Suprapubic skin (tissue), 4 donors: ENCODE results near the gene MYADML2.

Source experiments
- EP300 ChIP-seq: sonication (generic); formaldehyde crosslinking; IDR thresholded peaks from one replicate; pipeline ENCODE4 v1.6.1; 2017; ENCODE audit warnings: antibody characterized with exemption
- POLR2A ChIP-seq, 2 donors: fragments of 450-650 bp; IDR thresholded peaks; one replicate each; pipeline ENCODE4 v1.6.1; 2017; ENCODE audit warnings: antibody characterized with exemption in 2 of 2, mild to moderate bottlenecking in 2 of 2, moderate library complexity in 2 of 2
- POLR2AphosphoS5 ChIP-seq, 3 donors: sonication (generic); formaldehyde crosslinking; IDR thresholded peaks; one replicate each; pipeline ENCODE4 v1.6.1; 2017; ENCODE audit warnings: antibody characterized with exemption in 3 of 3
- TF ChIP-seq, protein P1 (sequence below), 2 donors: fragments of 200-600 bp in 1 of 2; fragments of 450-650 bp in 1 of 2; sonication (generic) in 1 of 2; IDR thresholded peaks; one replicate each; pipeline ENCODE4 v1.5.1; 2016 to 2019; ENCODE audit warnings: antibody characterized with exemption in 2 of 2, mild to moderate bottlenecking in 1 of 2, moderate library complexity in 1 of 2

DNA sequence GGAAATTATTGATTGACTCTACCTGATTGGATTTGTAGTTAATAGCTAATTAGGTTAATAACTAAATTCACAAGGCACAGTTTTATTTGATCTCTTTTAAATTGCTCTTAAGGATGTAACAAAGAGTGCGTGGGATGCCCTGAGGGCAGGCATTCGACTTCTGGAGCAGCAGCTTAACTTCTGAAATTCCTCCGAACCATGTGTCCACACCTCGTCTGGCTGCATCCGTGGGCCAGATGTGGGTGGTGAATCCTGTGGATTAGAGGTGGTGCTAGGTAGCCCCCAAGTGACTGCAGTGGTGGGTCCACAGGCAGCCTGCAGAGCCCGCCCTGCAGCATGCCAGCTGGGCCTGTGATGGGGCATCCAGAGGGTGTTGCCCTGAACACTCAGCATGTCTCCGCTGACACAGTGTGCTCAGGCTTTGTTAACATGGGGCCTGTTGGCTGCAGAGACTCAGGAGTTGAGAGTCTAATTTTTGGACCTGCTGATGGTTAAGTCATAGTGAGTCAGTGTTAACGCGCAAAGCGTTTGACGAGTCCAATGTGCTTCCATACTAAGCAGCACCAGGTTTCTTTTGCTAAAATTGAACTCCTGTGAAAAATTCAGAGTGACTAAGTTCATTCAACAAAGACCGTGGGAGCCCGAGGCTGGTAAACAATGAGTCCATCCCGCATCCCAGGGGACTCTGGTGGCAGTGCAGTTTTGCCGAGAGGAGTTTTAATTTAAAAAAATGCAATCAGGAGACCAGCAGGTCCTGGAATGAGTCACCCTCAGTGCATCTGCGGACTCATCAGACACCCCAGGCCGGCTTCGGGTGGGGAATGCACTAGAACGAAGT, 48.8 kb downstream of the MYADML2 start:
- TF ChIP-seq POLR2A (IDR thresholded peaks at IDR 0.05) (no peak), EP300 (no peak), POLR2AphosphoS5 (IDR thresholded peaks at IDR 0.05) (no peak)
- TF ChIP-seq, protein P1, sequence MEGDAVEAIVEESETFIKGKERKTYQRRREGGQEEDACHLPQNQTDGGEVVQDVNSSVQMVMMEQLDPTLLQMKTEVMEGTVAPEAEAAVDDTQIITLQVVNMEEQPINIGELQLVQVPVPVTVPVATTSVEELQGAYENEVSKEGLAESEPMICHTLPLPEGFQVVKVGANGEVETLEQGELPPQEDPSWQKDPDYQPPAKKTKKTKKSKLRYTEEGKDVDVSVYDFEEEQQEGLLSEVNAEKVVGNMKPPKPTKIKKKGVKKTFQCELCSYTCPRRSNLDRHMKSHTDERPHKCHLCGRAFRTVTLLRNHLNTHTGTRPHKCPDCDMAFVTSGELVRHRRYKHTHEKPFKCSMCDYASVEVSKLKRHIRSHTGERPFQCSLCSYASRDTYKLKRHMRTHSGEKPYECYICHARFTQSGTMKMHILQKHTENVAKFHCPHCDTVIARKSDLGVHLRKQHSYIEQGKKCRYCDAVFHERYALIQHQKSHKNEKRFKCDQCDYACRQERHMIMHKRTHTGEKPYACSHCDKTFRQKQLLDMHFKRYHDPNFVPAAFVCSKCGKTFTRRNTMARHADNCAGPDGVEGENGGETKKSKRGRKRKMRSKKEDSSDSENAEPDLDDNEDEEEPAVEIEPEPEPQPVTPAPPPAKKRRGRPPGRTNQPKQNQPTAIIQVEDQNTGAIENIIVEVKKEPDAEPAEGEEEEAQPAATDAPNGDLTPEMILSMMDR (IDR thresholded peaks at IDR 0.05) = no peak
